GM10847 (cell line): ENCODE results near the gene KRTAP5-7.

ENCODE experiments used
- POLR2A ChIP-seq: IDR thresholded peaks from 2 replicates; pipeline ENCODE4 v1.6.1; 2011; ENCODE audit not compliant: insufficient read length; ENCODE audit errors: extremely low read depth

KRTAP5-7 gene

DNA sequence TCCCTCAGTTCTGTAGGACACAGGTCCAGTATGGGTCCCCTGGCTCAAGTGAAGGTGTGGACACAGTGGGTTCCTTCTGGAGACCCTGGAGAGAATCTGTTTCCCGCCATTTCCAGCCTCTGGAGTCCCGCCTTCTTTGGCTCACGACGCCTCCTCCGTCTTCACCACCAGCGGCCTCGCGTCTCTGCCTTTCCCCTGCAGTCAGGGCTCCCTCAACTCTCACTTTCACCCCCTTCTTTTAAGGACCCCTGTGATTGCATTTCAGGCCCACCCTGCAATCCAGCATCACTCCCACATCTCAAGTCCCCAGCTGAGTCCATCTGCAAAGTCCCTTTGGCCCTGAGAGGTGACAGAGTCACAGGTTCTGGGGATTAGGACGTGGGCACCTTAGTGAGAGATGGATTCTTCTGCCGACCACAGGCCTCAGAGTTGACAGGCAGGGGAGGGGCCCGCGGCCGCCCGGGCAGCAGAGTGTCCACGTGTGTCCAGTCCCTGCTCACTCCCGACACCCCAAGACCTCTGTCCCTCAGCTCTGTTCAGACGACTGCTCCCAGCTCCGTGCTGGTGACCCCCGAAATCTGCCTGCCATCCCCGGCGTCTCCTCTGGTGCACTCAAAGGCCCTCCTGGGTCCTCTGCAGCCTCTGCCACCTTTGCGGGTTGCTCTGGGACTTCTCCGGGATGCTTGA is 36.9 kb upstream of the KRTAP5-7 start:
- no peak for TF ChIP-seq POLR2A

DNA sequence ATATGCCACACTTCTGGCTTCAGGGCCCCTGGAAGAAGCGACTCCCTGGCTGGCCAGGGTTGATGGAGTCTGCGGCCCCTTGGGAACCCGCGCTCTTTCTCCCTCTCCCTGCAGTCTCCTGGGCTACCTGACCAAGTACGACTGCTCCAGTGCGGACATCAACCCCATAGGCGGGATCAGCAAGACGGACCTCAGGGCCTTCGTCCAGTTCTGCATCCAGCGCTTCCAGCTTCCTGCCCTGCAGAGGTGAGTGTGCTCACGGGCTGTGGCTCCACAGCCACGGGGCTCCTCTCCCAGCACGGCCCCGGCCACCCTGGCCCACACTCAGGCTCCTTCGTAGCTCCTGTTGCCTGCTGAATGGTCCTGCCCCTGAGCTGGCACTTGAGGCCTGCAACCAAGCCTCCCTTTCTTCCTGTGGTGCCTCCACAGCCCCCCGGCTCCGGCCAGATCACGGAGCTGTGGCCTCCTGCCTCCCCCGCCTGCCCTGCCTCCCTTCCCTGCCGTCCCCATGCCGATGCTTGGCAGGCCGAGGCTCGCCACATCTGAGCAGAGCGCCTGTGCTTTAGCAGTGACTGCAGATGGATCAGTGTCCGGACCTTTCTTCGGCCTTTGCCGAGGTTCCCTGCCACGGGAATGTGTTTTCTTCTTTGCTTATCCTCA is 36.2 kb upstream of the KRTAP5-7 start:
- TF ChIP-seq POLR2A = no peak

DNA sequence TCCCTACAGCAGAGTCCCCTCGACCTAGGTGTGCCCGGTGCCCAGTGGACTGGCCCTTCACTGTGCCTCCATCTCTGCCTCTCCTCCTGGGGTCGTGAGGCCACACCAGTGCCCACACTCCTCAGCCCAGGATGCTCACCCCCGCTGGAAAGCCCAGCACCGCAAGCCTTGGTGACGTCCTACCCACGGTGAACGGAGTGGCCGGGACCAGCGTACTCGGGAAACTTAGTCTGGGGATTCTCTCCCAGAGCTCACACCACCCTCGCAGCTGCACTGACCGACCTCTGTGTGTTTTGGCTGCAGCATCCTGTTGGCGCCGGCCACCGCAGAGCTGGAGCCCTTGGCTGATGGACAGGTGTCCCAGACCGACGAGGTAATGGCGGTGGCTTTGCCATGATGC is 35.5 kb upstream of the KRTAP5-7 start:
- no peak for TF ChIP-seq POLR2A

DNA sequence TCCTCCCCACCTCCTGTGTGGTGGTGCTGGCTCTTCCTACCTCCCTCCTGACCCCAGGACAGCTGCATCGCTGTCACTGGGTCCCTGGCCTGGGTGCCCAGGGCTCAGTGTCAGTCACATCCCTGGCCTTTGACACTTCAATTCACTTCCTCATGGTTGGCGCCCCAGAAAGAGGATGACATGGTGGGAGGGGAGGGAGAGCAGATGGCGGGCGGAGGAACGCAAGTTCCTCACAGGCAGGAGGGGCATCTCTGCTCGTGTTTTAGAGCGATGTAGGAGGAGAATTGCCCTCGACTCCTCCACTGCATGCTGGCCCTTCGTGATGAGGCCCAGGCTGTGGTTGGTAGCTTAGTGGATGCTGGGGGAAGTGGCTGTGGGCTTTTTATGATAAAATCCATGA is 35.1 kb upstream of the KRTAP5-7 start:
- no peak for TF ChIP-seq POLR2A

DNA sequence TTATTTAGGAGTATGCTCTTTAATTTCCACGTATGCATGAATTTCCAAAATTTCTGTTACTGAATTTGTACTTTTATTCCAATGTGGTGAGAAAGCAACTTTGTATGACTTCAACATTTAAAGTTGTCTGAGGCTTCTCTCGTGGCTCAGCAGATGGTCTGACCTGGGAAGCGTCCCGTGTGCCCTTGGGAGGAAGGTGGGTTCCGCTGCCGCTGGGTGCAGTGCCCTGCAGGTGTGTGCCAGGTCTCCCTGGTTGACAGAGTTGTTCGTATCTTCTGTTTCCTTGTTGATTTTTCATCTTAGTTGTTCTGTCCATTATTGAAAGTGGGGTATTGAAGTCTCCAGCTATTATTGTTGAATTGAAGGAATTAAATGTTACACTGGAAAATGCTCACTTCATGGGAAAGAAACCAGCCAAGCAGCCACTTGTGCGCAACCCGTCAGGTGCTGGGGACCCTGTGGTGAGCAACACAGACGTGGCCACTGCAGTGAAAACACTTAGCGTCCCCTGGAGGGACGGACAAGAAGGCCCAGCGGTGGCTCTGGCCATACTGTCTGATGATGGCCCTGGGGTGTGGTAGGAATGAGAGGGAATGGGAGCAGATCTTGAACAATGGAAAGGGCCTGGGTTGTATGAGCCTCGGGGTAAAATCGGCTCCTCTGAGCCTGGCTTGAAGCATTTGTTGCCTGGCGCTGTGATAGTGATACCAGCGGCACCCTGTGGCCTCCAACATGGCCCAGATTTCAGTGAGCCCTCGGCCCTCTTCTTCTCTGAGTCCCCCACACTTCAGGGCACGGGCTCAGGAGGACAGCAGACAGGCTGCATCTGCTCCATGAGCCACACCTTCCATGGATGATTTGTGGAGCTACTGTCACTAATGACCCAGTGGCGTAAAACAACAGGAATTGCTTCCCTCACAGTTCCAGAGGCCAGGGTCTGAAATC is 31.5 kb upstream of the KRTAP5-7 start:
- no peak for TF ChIP-seq POLR2A

DNA sequence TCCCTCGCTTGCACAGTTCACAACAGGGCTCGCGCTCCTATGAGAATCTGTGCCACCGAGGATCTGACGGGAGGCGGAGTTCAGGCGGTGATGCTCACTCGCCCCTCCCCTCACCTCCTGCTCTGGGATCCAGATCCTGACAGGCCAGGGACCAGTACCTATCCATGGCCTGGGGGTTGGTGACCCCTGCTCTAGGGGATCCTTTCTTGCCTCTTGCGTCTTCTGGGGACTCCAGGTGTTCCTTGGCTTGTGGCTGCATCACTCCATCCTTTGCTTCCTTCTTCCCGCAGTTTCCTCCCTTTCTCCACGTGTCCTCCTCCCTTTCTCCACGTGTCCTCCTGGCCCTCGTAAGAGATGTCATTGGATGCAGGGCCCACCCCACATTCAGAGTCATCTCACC is 30.6 kb upstream of the KRTAP5-7 start:
- TF ChIP-seq POLR2A = no peak

DNA sequence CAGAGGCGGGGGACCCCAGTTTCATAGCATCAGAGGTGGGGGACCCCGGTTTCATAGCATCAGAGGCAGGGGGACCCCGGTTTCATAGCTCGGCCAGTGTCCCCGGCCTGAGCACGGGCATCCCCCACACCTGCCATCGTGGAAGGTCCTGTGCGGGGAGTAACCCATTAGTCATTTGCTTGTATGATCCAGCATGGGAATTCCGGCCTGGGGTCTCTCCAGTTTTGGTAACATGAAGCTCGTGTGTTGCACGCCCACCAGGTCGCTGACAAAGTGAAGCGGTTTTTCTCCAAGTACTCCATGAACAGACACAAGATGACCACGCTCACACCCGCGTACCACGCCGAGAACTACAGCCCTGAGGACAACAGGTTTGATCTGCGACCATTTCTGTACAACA is 29.0 kb upstream of the KRTAP5-7 start:
- TF ChIP-seq POLR2A = no peak

DNA sequence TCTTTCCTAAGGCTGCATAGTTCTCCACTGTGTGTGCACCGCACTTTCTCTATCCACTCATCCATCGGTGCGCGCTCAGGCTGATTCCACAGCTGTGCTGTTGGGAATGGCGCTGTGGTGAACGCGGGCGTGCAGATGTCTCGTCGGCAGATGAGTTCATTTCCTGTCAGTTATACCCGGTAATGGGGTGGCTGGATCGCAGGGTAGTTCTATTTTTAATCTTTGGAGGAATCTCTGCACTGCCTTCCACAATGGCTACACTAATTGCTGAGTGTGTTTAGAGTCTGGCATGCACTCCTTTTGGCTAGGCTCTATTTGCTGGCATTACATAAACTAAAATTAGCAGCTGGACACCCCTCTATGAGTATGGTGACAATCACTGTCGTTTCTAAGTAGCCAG is 27.9 kb upstream of the KRTAP5-7 start:
- TF ChIP-seq POLR2A = no peak

DNA sequence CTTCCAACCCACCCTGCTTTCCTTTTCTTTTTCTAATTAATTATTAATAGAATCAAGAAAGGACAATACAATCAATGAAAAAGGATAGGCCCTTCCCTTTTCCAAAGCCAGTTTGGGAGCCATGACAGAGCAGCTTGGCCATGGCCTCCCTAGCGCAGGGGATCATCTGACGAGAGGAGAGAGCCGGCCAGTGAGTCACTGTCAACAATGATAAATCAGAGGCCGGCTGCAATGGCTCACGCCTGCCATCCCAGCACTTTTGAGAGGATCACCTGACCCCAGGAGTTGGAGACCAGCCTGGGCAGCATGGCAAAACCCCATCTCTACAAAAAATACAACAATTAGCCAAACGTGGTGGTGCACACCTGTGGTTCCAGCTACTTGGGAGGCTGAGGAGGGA is 27.5 kb upstream of the KRTAP5-7 start:
- TF ChIP-seq POLR2A = no peak

DNA sequence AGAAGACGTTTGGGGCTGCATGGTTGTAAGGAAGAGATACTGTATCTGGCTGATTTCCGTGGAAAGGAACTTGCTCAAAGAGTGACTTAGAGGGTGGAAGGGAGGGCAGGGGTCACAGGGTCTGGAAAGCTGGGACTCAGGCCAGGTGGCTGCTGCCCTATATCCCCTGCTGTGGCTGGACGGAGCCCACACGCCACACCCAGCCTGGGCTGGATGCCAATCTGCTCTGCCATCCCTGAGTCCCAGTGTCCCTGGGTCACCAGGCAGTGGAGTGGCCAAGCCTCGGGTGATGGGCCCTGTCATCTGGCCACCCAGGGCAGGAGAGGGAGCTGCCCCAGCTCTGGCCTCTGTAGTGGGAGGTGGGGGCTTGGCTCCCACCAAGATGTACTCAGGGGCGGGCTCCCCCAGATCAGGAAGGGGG is 26.5 kb upstream of the KRTAP5-7 start:
- TF ChIP-seq POLR2A = no peak

DNA sequence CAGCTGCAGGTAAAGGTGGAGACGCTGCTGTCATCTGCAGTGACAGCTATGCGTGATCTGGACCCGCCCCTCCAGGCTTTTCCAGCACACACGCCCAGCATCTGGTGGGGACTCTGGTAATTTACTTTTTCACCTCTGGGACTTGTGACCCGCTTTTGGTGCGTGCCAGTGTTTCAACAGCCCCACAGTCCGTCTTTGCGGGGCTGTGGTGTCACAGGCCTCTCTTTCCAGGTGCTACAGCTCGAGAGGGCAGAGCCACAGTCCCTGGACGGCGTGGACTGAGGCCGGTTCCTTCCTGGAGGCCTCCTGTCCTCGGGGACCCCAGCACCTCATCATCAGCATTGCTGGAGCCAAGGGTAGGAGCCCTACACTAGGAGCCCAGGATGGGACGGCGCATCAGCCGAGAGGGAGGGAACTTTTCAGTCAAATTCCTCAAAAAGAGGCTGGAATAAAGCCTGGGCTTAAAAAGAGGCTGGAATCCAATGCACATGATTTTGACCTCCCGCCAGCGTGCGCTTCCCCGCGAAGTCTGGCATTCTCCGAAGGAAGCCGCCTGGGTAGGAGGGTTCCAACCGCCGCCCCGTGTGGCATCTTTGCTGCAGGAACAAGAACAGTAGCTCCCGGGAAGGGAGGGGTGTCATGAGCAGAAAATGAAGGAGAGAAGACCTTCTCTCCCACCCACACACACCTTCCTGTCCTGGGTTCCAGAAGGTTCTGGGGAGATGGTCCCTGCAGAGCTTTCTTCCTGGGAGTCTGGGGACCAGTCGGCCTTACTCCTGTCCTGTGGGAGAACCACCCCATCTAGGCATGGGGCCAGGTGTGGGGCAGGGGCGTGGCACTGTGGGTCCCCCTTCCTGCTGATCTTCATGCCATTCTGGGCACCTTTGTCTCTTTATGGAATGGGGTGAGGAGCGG is 25.7 kb upstream of the KRTAP5-7 start:
- TF ChIP-seq POLR2A = no peak

DNA sequence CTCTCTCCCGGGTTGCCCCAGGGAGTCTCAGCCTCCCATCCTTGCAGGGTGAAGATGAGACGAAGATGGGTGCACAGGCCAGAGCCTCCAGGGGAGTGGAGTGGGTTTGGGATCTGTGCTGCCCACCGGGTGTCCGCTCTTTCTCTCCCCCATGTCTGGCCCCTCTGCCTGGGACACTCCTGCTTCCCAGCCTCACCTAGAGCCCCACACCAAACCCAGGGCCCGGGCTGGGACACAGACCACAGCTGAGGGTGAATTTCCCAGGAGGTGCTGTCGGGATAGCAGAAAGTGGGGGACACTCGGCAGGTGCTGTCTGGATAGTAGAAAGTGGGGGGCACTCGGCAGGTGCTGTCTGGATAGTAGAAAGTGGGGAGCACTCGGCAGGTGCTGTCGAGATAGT is 25.0 kb upstream of the KRTAP5-7 start:
- TF ChIP-seq POLR2A = no peak

DNA sequence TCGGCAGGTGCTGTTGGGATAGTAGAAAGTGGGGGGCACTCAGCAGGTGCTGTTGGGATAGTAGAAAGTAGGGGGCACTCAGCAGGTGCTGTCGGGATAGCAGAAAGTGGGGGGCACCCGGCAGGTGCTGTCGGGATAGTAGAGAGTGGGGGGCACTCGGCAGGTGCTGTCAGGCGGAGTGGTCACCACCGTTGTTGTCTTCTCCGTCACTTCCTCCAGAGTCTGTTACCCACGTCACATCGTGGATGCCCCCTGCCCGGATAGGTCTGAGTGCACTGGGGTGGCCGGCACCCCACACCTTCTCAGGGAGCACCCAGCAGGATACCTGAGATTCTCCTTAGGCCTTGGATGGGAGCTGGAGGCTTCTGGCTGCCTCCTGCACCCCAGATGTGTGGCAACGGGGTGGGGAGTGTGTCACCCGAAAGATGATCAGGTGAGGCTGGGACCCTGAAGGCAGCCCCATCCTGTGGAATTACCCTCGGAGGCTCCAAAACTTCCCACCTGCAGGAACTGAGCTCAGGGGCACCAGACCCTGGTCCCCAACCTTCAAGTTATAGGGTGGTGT is 24.1 kb upstream of the KRTAP5-7 start:
- no peak for TF ChIP-seq POLR2A

DNA sequence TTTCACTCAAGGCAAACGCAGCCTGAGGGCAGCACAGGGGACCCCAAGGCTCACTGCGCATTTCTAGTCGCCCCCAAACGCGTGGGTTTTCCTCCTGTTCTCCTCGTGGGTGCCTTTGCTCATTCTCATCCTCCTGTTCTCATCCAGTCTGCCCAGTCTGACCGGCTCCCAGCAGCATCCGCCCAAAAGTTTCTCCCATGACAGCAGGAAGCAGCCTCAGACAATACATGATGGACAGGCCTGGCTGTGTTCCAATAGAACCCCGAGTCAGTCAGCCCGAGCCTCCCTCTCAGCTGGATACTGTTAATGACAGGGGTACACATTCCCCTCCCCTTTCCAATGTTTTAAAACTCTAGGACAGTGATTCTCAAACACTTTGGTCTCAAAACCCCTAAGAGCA is 22.5 kb upstream of the KRTAP5-7 start:
- no peak for TF ChIP-seq POLR2A

DNA sequence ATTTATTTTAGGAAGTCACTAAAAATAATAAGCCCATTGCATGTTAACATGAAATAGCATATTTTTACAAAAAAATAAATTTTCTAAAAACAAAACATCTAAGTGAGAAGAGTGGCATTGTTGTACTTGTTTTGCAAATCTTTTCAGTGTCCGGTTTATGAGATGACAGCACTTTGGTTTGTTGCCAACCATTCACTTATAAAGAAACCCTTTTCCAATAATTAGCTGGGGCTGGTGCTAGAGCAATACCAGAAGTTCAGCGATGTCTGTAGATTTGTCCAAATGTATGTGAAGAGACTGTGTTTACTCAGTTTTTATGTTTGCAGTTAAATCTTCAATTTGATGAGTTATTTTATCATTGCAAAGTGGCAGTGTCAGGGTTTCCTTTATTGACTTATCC is 22.1 kb upstream of the KRTAP5-7 start:
- TF ChIP-seq POLR2A = no peak

DNA sequence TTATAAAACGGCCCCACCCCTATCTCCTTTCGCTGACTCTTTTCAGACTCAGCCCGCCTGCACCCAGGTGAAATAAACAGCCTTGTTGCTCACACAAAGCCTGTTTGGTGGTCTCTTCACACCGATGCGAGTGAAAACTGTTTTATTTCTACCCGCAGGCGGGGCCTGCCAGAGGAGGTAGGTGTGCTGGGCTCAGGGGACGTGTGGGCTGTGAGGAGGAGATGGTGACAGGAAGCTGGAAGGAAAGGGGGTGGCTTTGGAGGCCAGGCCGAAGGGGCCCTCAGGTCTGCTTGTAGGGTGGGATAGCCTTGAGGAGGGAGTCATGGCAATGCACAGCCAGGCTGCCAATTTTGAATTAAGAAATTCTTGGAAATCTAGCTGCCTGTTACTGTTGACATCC is 21.3 kb upstream of the KRTAP5-7 start:
- TF ChIP-seq POLR2A = no peak
